Measurements from ENCODE around the gene APOO.

APOO gene

GRCh38 chrX:23790155-23790497, 117.6 kb downstream of the APOO start:
- H3K79me1 ChIP-seq (replicated peaks; ENCODE audit: low read length, poor library complexity, severe bottlenecking): no peaks in the 10 kb centered on the region
- no peak overlapping the region for H3K14ac ChIP-seq (ENCODE audit: low read length in 2 of 2)
- no peak overlapping the region for H2AK5ac ChIP-seq (ENCODE audit: low read length, severe bottlenecking)
- H3K36me3 ChIP-seq (ENCODE audit: control insufficient read depth in 1 of 2, insufficient read depth in 2 of 2, low read depth in 1 of 2, low read length in 2 of 2): peaks cover 0 to 12% of the 10 kb centered on the region in 2 experiments
- no peak overlapping the region for H3K18ac ChIP-seq (ENCODE audit: low read depth in 1 of 2, low read length in 2 of 2)
- peaks cover 0 to 8% of the 10 kb centered on the region in 2 experiments for H3K27me3 ChIP-seq (ENCODE audit: control insufficient read depth in 1 of 2, insufficient read depth in 1 of 2, low read length in 2 of 2)
- H3K9ac ChIP-seq (ENCODE audit: low read length): no peak overlapping the region
- no peak for DNase-seq
- 90% methylated on average over 4 of the region's 11 CpGs for WGBS
- no peak overlapping the region for H2BK5ac ChIP-seq (ENCODE audit: low read depth, low read length, poor library complexity, severe bottlenecking)
- H3K4me3 ChIP-seq (ENCODE audit: insufficient read depth in 1 of 2, low read depth in 1 of 2, low read length in 2 of 2): no peak overlapping the region
- H3K4ac ChIP-seq (ENCODE audit: low read depth in 1 of 2, low read length in 2 of 2): no peak overlapping the region
- no peak overlapping the region for H2BK12ac ChIP-seq (ENCODE audit: low read length in 2 of 2)
- H3K27ac ChIP-seq (ENCODE audit: low read length, poor library complexity, severe bottlenecking): no peak overlapping the region
- no peak overlapping the region for H2BK15ac ChIP-seq (ENCODE audit: low read depth, poor library complexity, severe bottlenecking)
- no peak overlapping the region for H4K91ac ChIP-seq (ENCODE audit: low read length)
- no peaks in the 10 kb centered on the region for H3K4me1 ChIP-seq (ENCODE audit: control insufficient read depth, insufficient read depth, low read depth, low read length)
- no peak overlapping the region for H3K4me2 ChIP-seq (ENCODE audit: low read length, poor library complexity, severe bottlenecking)
- H4K8ac ChIP-seq (ENCODE audit: low read length): no peak overlapping the region
- no peak overlapping the region for H2BK120ac ChIP-seq (ENCODE audit: low read depth, low read length)
- no peak overlapping the region for H2AFZ ChIP-seq (ENCODE audit: low read depth, low read length)
- H3K9me3 ChIP-seq (ENCODE audit: control insufficient read depth, low read length): no peaks in the 10 kb centered on the region
- H3K23ac ChIP-seq (ENCODE audit: low read length in 2 of 2): no peak overlapping the region

DNA sequence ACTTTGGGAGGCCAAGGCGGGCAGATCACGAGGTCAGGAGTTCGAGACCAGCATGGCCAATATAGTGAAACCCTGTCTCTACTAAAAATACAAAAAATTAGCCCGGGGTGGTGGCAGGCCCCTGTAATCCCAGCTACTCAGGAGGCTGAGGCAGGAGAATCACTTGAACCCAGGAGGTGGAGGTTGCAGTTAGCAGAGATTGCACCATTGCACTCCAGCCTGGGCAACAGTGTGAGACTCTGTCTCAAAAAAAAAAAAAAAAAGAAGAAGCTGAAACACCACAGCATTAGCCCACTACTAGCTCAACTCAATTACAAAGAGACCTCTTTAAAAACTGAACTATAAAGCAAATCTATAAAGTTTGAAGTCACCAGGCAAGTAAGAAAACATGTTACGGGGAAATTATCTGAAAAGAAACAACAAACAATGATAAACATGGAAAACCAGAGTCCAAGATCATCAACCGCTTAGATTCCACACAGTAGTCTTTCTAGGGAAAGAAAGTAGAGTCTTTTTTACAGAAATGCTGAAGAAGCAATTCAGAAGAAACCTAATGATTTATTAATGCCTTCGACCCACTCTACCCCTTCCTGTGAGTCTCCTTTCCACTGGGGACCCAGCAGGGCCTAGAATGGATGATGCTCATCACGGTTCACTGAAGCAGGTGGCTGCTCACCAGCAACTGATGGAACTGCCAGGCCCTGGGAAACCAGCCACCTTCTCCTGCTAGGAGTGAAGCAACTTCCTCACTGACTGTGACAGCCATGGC, 118.2 kb downstream of the APOO start:
- no peak overlapping the region for H3K18ac ChIP-seq (ENCODE audit: low read depth in 1 of 2, low read length in 2 of 2)
- no peak overlapping the region for H2BK15ac ChIP-seq (ENCODE audit: low read depth, poor library complexity, severe bottlenecking)
- H3K4me1 ChIP-seq (ENCODE audit: control insufficient read depth, insufficient read depth, low read depth, low read length): no peaks in the 10 kb centered on the region
- no peak overlapping the region for H2BK120ac ChIP-seq (ENCODE audit: low read depth, low read length)
- no peak overlapping the region for H2AK5ac ChIP-seq (ENCODE audit: low read length, severe bottlenecking)
- no peak overlapping the region for H3K9ac ChIP-seq (ENCODE audit: low read length)
- no peak overlapping the region for H3K4me2 ChIP-seq (ENCODE audit: low read length, poor library complexity, severe bottlenecking)
- no peak overlapping the region for H3K14ac ChIP-seq (ENCODE audit: low read length in 2 of 2)
- no peak overlapping the region for H2BK5ac ChIP-seq (ENCODE audit: low read depth, low read length, poor library complexity, severe bottlenecking)
- no peak overlapping the region for H4K91ac ChIP-seq (ENCODE audit: low read length)
- H3K27ac ChIP-seq (ENCODE audit: low read length, poor library complexity, severe bottlenecking): no peak overlapping the region
- no peak overlapping the region for H3K4ac ChIP-seq (ENCODE audit: low read depth in 1 of 2, low read length in 2 of 2)
- H2AFZ ChIP-seq (ENCODE audit: low read depth, low read length): no peak overlapping the region
- H3K4me3 ChIP-seq (ENCODE audit: insufficient read depth in 1 of 2, low read depth in 1 of 2, low read length in 2 of 2): no peak overlapping the region
- H3K23ac ChIP-seq (ENCODE audit: low read length in 2 of 2): no peak overlapping the region
- H3K79me1 ChIP-seq (replicated peaks; ENCODE audit: low read length, poor library complexity, severe bottlenecking): no peaks in the 10 kb centered on the region
- WGBS: 89% methylated on average over 5 of the region's 8 CpGs
- no peak overlapping the region for H4K8ac ChIP-seq (ENCODE audit: low read length)
- DNase-seq: no peak
- no peaks in the 10 kb centered on the region for H3K9me3 ChIP-seq (ENCODE audit: control insufficient read depth, low read length)
- H2BK12ac ChIP-seq (ENCODE audit: low read length in 2 of 2): no peak overlapping the region
- peaks cover 0 to 5% of the 10 kb centered on the region in 2 experiments for H3K27me3 ChIP-seq (ENCODE audit: control insufficient read depth in 1 of 2, insufficient read depth in 1 of 2, low read length in 2 of 2)
- H3K36me3 ChIP-seq (ENCODE audit: control insufficient read depth in 1 of 2, insufficient read depth in 2 of 2, low read depth in 1 of 2, low read length in 2 of 2): peaks cover 0 to 16% of the 10 kb centered on the region in 2 experiments

- no peak for DNase-seq
- H3K18ac ChIP-seq (ENCODE audit: low read depth in 1 of 2, low read length in 2 of 2): no peak overlapping the region
- H4K8ac ChIP-seq (ENCODE audit: low read length): no peak overlapping the region
- H3K9me3 ChIP-seq (ENCODE audit: control insufficient read depth, low read length): no peaks in the 10 kb centered on the region
- no peak overlapping the region for H4K91ac ChIP-seq (ENCODE audit: low read length)
- H3K4ac ChIP-seq (ENCODE audit: low read depth in 1 of 2, low read length in 2 of 2): no peak overlapping the region
- no peak overlapping the region for H2BK5ac ChIP-seq (ENCODE audit: low read depth, low read length, poor library complexity, severe bottlenecking)
- H3K27ac ChIP-seq (ENCODE audit: low read length, poor library complexity, severe bottlenecking): no peak overlapping the region
- H3K36me3 ChIP-seq (ENCODE audit: control insufficient read depth in 1 of 2, insufficient read depth in 2 of 2, low read depth in 1 of 2, low read length in 2 of 2): peaks cover 0 to 16% of the 10 kb centered on the region in 2 experiments
- no peak overlapping the region for H2AFZ ChIP-seq (ENCODE audit: low read depth, low read length)
- no peak overlapping the region for H3K4me2 ChIP-seq (ENCODE audit: low read length, poor library complexity, severe bottlenecking)
- whole genome bisulfite sequencing: 100% methylated on average over 1 of the region's 4 CpGs
- peaks cover 0 to 5% of the 10 kb centered on the region in 2 experiments for H3K27me3 ChIP-seq (ENCODE audit: control insufficient read depth in 1 of 2, insufficient read depth in 1 of 2, low read length in 2 of 2)
- H2BK15ac ChIP-seq (ENCODE audit: low read depth, poor library complexity, severe bottlenecking): no peak overlapping the region
- no peaks in the 10 kb centered on the region for H3K4me1 ChIP-seq (ENCODE audit: control insufficient read depth, insufficient read depth, low read depth, low read length)
- no peaks in the 10 kb centered on the region for H3K79me1 ChIP-seq (replicated peaks; ENCODE audit: low read length, poor library complexity, severe bottlenecking)
- H3K14ac ChIP-seq (ENCODE audit: low read length in 2 of 2): no peak overlapping the region
- H3K9ac ChIP-seq (ENCODE audit: low read length): no peak overlapping the region
- H3K4me3 ChIP-seq (ENCODE audit: insufficient read depth in 1 of 2, low read depth in 1 of 2, low read length in 2 of 2): no peak overlapping the region
- no peak overlapping the region for H3K23ac ChIP-seq (ENCODE audit: low read length in 2 of 2)
- no peak overlapping the region for H2BK120ac ChIP-seq (ENCODE audit: low read depth, low read length)
- no peak overlapping the region for H2AK5ac ChIP-seq (ENCODE audit: low read length, severe bottlenecking)
- H2BK12ac ChIP-seq (ENCODE audit: low read length in 2 of 2): no peak overlapping the region
Observed at GRCh38 chrX:23788946-23789345, 118.8 kb downstream of the APOO start.

DNA sequence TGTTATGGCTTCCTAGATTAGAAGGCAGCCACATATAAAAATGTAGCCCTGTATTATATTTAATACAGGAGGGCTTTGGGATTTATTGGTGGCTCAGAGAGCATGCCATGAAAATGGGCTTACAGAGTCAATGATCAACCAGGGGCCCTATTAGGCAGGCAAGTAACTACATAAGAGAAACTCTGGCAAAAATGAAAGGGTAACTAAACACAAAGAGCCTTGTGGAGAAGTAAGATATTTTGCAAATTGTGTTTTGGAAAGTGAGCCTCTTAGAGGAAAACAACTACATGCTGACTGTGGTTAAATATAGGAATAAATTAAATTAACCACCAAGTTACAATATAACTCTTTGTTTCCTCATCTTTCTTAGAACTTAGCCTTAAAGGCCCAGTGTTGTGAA, 119.2 kb downstream of the APOO start:
- H3K9me3 ChIP-seq (ENCODE audit: control insufficient read depth, low read length): no peaks in the 10 kb centered on the region
- peak; percentile 15 for DNase-seq
- H2AK5ac ChIP-seq (ENCODE audit: low read length, severe bottlenecking): no peak overlapping the region
- H3K4me3 ChIP-seq (ENCODE audit: insufficient read depth in 1 of 2, low read depth in 1 of 2, low read length in 2 of 2): no peak overlapping the region
- H2AFZ ChIP-seq (ENCODE audit: low read depth, low read length): no peak overlapping the region
- no peaks in the 10 kb centered on the region for H3K79me1 ChIP-seq (replicated peaks; ENCODE audit: low read length, poor library complexity, severe bottlenecking)
- H2BK12ac ChIP-seq (ENCODE audit: low read length in 2 of 2): no peak overlapping the region
- H4K91ac ChIP-seq (ENCODE audit: low read length): no peak overlapping the region
- H2BK5ac ChIP-seq (ENCODE audit: low read depth, low read length, poor library complexity, severe bottlenecking): no peak overlapping the region
- H3K4me2 ChIP-seq (ENCODE audit: low read length, poor library complexity, severe bottlenecking): no peak overlapping the region
- no peak overlapping the region for H3K4ac ChIP-seq (ENCODE audit: low read depth in 1 of 2, low read length in 2 of 2)
- no peak overlapping the region for H3K18ac ChIP-seq (ENCODE audit: low read depth in 1 of 2, low read length in 2 of 2)
- H4K8ac ChIP-seq (ENCODE audit: low read length): no peak overlapping the region
- H3K36me3 ChIP-seq (ENCODE audit: control insufficient read depth in 1 of 2, insufficient read depth in 2 of 2, low read depth in 1 of 2, low read length in 2 of 2): peaks cover 0 to 16% of the 10 kb centered on the region in 2 experiments
- H3K9ac ChIP-seq (ENCODE audit: low read length): no peak overlapping the region
- H3K14ac ChIP-seq (ENCODE audit: low read length in 2 of 2): no peak overlapping the region
- no peaks in the 10 kb centered on the region for H3K4me1 ChIP-seq (ENCODE audit: control insufficient read depth, insufficient read depth, low read depth, low read length)
- H2BK15ac ChIP-seq (ENCODE audit: low read depth, poor library complexity, severe bottlenecking): no peak overlapping the region
- H3K27ac ChIP-seq (ENCODE audit: low read length, poor library complexity, severe bottlenecking): peak overlapping the region; percentile 29
- H3K23ac ChIP-seq (ENCODE audit: low read length in 2 of 2): no peak overlapping the region
- H3K27me3 ChIP-seq (ENCODE audit: control insufficient read depth in 1 of 2, insufficient read depth in 1 of 2, low read length in 2 of 2): peaks cover 0 to 5% of the 10 kb centered on the region in 2 experiments
- no peak overlapping the region for H2BK120ac ChIP-seq (ENCODE audit: low read depth, low read length)

Measured in mesenchymal stem cell (in vitro differentiated cells and primary cell).